T-cell (primary cell): ENCODE data around the gene TENM4. TPM values are rescaled to one million over a fixed set of nuclear protein-coding genes. Genes with fewer than 3 reads are reported as not detected.

Source experiments
- ATAC-seq, 4 experiments: fragments of 200-7000 bp in 3 of 4; fragments of 150-1000 bp in 1 of 4; cut with Tn5 transposase; replicated peaks in 1 of 4; 1 replicate in 3 of 4; 2 replicates in 1 of 4; pipeline ENCODE4 v1.10.0; 2021; ENCODE audit warnings: moderate library complexity in 3 of 4, mild to moderate bottlenecking in 2 of 4, moderate number of reproducible peaks in 1 of 4
- CTCF ChIA-PET, 2 donors: fragments of 300-600 bp; sonication (Branson Sonifier 250); formaldehyde crosslinking; loops; one replicate each; lab custom pipeline; 2022; ENCODE audit warnings: antibody characterized with exemption in 2 of 2; lab: Charles Lee
- POLR2A ChIA-PET, 2 donors: fragments of 300-600 bp; sonication (Branson Sonifier 250); formaldehyde crosslinking; loops; one replicate each; lab custom pipeline; 2022; ENCODE audit warnings: antibody characterized with exemption in 2 of 2; lab: Charles Lee
- DNase-seq, 35 experiments: peaks; one replicate each; pipeline versions ENCODE4 v3.0.0 to v3.0.0-alpha.2; 2013 to 2023
- H3K27ac ChIP-seq: one replicate; pipeline ENCODE4 v1.5.1; 2013; ENCODE audit warnings: low read length
- H3K27me3 ChIP-seq, 2 experiments: replicated peaks in 1 of 2; 1 replicate in 1 of 2; 2 replicates in 1 of 2; pipeline versions ENCODE4 v1.6.1 to v1.7.0; 2013; ENCODE audit warnings: low read length in 1 of 2, mixed read lengths in 1 of 2; ENCODE audit not compliant: control insufficient read depth in 2 of 2, insufficient read depth in 2 of 2; ENCODE audit errors: extremely low read depth in 1 of 2
- H3K36me3 ChIP-seq, 2 donors: 1 replicate in 1 of 2; 2 replicates in 1 of 2; pipeline versions ENCODE4 v1.6.1 to v1.7.0; 2013; ENCODE audit warnings: low read length in 1 of 2; ENCODE audit not compliant: control insufficient read depth in 2 of 2, insufficient read depth in 1 of 2; ENCODE audit errors: extremely low read depth in 1 of 2
- H3K4me1 ChIP-seq, 2 experiments: 1 replicate in 1 of 2; 2 replicates in 1 of 2; pipeline versions ENCODE4 v1.6.1 to v1.7.0; 2013; ENCODE audit warnings: low read length in 2 of 2, mixed read lengths in 1 of 2; ENCODE audit not compliant: insufficient read depth in 2 of 2, control insufficient read depth in 1 of 2; ENCODE audit errors: extremely low read depth in 1 of 2
- H3K4me3 ChIP-seq, 2 donors: 1 replicate in 1 of 2; 2 replicates in 1 of 2; pipeline versions ENCODE4 v1.5.1 to v1.7.0; 2013; ENCODE audit warnings: mild to moderate bottlenecking in 2 of 2, low read length in 1 of 2, moderate library complexity in 1 of 2; ENCODE audit not compliant: control insufficient read depth in 1 of 2; ENCODE audit errors: extremely low read depth in 1 of 2
- H3K9me3 ChIP-seq: 2 replicates; pipeline ENCODE4 v1.7.0; 2013
- H3K27ac Mint-ChIP-seq, 2 donors: one replicate each; pipeline ENCODE4 v1.8.0; 2020 to 2021; ENCODE audit warnings: mild to moderate bottlenecking in 2 of 2, mixed read lengths in 2 of 2
- H3K27me3 Mint-ChIP-seq, 2 donors: one replicate each; pipeline ENCODE4 v1.8.0; 2021 to 2022; ENCODE audit warnings: mixed read lengths in 2 of 2
- H3K36me3 Mint-ChIP-seq: one replicate; pipeline ENCODE4 v1.8.0; 2021; ENCODE audit warnings: mixed read lengths
- H3K4me1 Mint-ChIP-seq, 3 donors: one replicate each; pipeline ENCODE4 v1.8.0; 2020 to 2022; ENCODE audit warnings: mixed read lengths in 3 of 3, mild to moderate bottlenecking in 1 of 3
- H3K4me3 Mint-ChIP-seq, 3 donors: one replicate each; pipeline ENCODE4 v1.8.0; 2020 to 2022; ENCODE audit warnings: mild to moderate bottlenecking in 3 of 3, mixed read lengths in 3 of 3, moderate library complexity in 3 of 3
- H3K9me3 Mint-ChIP-seq, 3 donors: one replicate each; pipeline ENCODE4 v1.8.0; 2020 to 2022; ENCODE audit warnings: mixed read lengths in 3 of 3
- whole genome bisulfite sequencing: methylation state at CpG from one replicate; pipeline ENCODE4 v1.1.5; 2013; ENCODE audit warnings: missing lambda C conversion rate; ENCODE audit not compliant: insufficient coverage; 5-methylcytosine and 5-hydroxymethylcytosine counted together
- total RNA-seq, 35 experiments: library from RNA in 6 of 35; stranded (reverse) in 6 of 35; fragments of 120-200 nt in 1 of 35; gene quantifications; one replicate each; pipeline versions ENCODE4 v1.2.1 to v1.2.4 and lab custom pipeline; 2013 to 2026

Gene TENM4
- total RNA-seq, 5 donors from 2014 or later (not counting 1 experiment from before 2014, with no cell fraction given), result 0.03 to 0.35 (median 0.03) TPM; not detected in 2

DNA sequence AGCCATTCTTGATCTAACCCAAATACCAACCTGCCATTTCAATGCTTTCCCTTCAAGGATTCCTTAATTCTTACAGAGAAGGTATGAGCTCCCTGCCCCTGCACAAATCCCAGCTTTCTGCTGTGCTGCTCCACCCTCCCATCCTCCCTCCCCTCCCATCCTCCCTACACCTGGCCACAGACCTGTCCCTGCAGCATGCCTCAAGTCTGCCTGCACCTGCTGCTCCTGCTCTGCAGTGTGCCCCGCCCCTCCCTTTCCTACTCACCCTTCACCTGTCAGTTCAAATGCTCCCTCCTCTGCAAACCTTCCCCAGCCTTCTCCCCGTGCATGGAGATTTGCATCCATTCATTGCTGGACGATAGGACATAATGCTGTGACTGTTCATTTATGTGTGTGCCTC is 726.3 kb downstream of the TENM4 start:
- 44% methylated on average over 2 of the region's 3 CpGs for whole genome bisulfite sequencing
- no peaks in the 10 kb centered on the region for H3K36me3 Mint-ChIP-seq

DNA sequence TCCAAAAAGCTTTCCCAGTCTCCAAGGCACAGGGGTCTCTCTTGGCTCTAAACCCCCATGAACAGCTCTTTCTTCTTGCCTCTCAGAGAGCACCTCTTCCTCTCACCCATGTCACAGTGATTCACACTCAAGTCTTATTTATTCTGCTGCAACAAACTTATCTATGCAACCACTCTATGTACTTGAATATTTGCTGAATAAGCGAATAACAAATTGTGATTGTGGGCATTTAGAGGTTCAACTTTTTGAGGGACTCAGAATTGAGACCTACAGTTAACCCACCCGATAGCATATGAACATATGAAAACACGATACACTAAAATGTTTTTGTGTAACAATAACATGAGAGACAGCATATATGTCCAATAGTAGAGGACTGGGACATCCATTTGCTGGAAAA is 729.1 kb downstream of the TENM4 start:
- ChIA-PET CTCF (no interaction called here), POLR2A (no interaction called here)
- Mint-ChIP-seq H3K9me3 (no peaks in the 10 kb centered on the region), H3K27me3 (peaks cover 5 to 12% of the 10 kb centered on the region in 2 donors), H3K36me3 (no peaks in the 10 kb centered on the region), H3K27ac (no peak overlapping the region), H3K4me1 (no peaks in the 10 kb centered on the region), H3K4me3 (no peak overlapping the region)
- peaks cover 0 to 5% of the 10 kb centered on the region in 2 experiments for H3K27me3 ChIP-seq
- no peak overlapping the region for H3K4me3 ChIP-seq
- H3K27ac ChIP-seq, result no peak overlapping the region
- no peaks in the 10 kb centered on the region for H3K9me3 ChIP-seq
- ATAC-seq (no peak), DNase-seq (no peak)
- H3K4me1 ChIP-seq, result no peaks in the 10 kb centered on the region
- H3K36me3 ChIP-seq, result no peaks in the 10 kb centered on the region
- WGBS, result no CpG with 5 or more reads among the region's 3 CpGs

More for the DNA sequence above, 726.3 kb downstream of the TENM4 start:
- Histone ChIP-seq H3K27me3 (peaks cover 0 to 5% of the 10 kb centered on the region in 2 experiments), H3K36me3 (no peaks in the 10 kb centered on the region), H3K4me1 (no peaks in the 10 kb centered on the region), H3K9me3 (no peaks in the 10 kb centered on the region), H3K27ac (no peak overlapping the region), H3K4me3 (no peak overlapping the region)
- no peak overlapping the region for H3K27ac Mint-ChIP-seq
- H3K27me3 Mint-ChIP-seq, result peaks cover 8 to 16% of the 10 kb centered on the region in 2 donors
- ATAC-seq (no peak), DNase-seq (no peak)
- no peak overlapping the region for H3K4me3 Mint-ChIP-seq
- H3K4me1 Mint-ChIP-seq, result no peaks in the 10 kb centered on the region
- CTCF ChIA-PET, result no interaction called here
- POLR2A ChIA-PET, result no interaction called here
- no peaks in the 10 kb centered on the region for H3K9me3 Mint-ChIP-seq

DNA sequence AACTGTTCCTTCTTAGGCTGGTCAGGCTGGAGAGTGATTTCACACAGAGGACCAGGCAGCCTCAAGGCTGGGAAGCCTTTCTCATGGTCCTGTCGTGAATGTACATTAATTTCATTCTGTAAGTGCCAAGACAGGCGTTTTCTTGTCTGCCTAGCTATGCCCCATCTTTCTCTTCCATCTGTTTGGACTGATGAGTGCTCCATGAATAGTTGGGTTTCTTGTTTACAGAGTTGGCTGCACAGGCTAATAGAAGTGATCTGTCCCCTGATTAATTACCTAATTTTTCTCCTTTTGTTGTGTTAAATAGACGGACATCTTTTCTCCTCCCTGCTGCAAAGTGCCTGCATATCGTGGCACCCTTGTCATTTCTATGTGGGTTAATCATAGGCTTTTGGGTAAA is 730.4 kb downstream of the TENM4 start:
- 57% methylated on average over 1 of the region's 4 CpGs for WGBS
- Histone ChIP-seq H3K4me3 (no peak overlapping the region), H3K27ac (no peak overlapping the region), H3K36me3 (no peaks in the 10 kb centered on the region), H3K9me3 (no peaks in the 10 kb centered on the region), H3K4me1 (no peaks in the 10 kb centered on the region), H3K27me3 (peaks cover 0 to 2% of the 10 kb centered on the region in 2 experiments)
- Mint-ChIP-seq H3K4me1 (no peaks in the 10 kb centered on the region), H3K9me3 (no peaks in the 10 kb centered on the region), H3K36me3 (no peaks in the 10 kb centered on the region), H3K27ac (no peak overlapping the region), H3K27me3 (peaks cover 5 to 12% of the 10 kb centered on the region in 2 donors), H3K4me3 (no peak overlapping the region)
- POLR2A ChIA-PET, result no interaction called here
- ATAC-seq, result no peak
- CTCF ChIA-PET, result no interaction called here
- no peak for DNase-seq

DNA sequence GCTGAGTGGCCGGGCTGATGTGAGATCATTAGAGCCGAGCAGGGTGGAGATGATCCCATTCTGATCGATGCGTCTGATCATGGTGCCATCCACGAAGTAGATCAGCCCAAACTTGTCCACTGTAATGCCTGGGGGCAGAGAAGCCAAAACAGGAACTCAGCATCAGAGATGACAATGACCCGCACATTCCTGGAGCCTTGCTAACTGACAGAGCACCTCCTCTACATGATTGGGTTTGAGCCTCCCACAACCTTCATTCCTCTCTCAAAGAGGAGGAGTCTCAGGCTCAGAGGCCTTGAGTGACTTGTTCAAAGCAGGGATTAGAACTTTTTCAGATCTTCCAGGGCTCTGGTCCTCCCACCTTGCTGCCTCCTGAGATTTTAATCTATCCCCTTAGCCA is 732.4 kb downstream of the TENM4 start:
- no peaks in the 10 kb centered on the region for H3K36me3 Mint-ChIP-seq
- Histone ChIP-seq H3K4me1 (no peaks in the 10 kb centered on the region), H3K27ac (no peak overlapping the region), H3K9me3 (no peaks in the 10 kb centered on the region), H3K36me3 (no peaks in the 10 kb centered on the region), H3K27me3 (peaks cover 0 to 5% of the 10 kb centered on the region in 2 experiments), H3K4me3 (no peak overlapping the region)
- DNase-seq, result no peak
- H3K4me3 Mint-ChIP-seq, result no peak overlapping the region
- no peaks in the 10 kb centered on the region for H3K4me1 Mint-ChIP-seq
- POLR2A ChIA-PET, result interaction anchor here in 1 of 2 donors (0.6 kb wide), 1 partner anchor 61 kb away, joined by 3 read pairs; no protein-coding TSS in a partner anchor
- no peak for ATAC-seq
- no peak overlapping the region for H3K27ac Mint-ChIP-seq
- peaks cover 5% of the 10 kb centered on the region in 2 donors for H3K27me3 Mint-ChIP-seq
- 83% methylated on average over 6 of the region's 6 CpGs for WGBS
- CTCF ChIA-PET, result no interaction called here
- H3K9me3 Mint-ChIP-seq, result no peaks in the 10 kb centered on the region

DNA sequence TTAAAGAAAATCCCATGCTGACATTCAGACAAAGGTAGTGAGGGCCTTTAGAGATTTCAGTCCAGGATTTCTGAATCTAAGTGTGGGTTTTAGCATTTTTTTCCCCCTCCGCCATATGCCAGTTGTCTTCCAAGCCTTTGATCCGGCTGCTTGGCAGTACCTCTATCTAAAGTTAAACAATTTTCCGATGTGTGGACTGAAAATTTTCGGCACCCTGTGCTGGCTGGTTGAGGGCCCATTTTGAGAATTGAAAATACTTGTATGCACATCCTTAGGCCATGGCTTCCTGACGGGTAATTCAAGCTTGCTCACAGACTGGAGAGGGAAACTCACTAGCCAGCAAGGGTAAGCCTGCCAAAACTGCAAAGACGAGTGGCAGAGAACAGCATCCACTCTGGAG is 734.3 kb downstream of the TENM4 start:
- Histone ChIP-seq H3K27ac (no peak overlapping the region), H3K36me3 (no peaks in the 10 kb centered on the region), H3K9me3 (no peaks in the 10 kb centered on the region), H3K4me3 (no peak overlapping the region), H3K27me3 (peaks cover 0 to 5% of the 10 kb centered on the region in 2 experiments), H3K4me1 (no peaks in the 10 kb centered on the region)
- POLR2A ChIA-PET, result no interaction called here
- H3K27me3 Mint-ChIP-seq, result peaks cover 3 to 4% of the 10 kb centered on the region in 2 donors
- CTCF ChIA-PET, result no interaction called here
- no peak overlapping the region for H3K27ac Mint-ChIP-seq
- no peak for DNase-seq
- no peaks in the 10 kb centered on the region for H3K4me1 Mint-ChIP-seq
- WGBS, result 71% methylated on average over 4 of the region's 6 CpGs
- no peaks in the 10 kb centered on the region for H3K36me3 Mint-ChIP-seq
- H3K4me3 Mint-ChIP-seq, result no peak overlapping the region
- ATAC-seq, result no peak
- H3K9me3 Mint-ChIP-seq, result no peaks in the 10 kb centered on the region

DNA sequence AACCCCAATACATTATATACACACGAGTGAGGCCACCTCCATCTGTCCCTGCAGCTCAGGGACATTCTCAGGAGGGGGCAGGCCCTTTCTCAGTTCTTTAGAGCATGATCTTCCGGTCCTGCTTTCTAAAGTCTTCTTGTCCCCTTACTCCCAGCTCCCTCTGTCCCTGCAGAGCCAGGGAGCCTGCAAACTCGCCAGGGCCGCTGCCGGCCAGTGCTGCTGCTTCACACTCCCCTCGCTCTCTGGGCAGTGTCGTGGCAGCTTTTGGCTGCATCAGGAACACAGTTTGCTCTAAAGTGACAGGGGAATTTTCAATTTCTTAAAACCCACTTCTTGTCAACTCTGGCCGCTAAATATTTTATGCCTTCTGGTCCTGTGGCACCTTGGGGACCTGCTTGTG is 736.0 kb downstream of the TENM4 start:
- peaks cover 0 to 4% of the 10 kb centered on the region in 2 experiments for H3K27me3 ChIP-seq
- DNase-seq, result no peak
- Mint-ChIP-seq H3K9me3 (no peaks in the 10 kb centered on the region), H3K27me3 (peaks cover 3 to 6% of the 10 kb centered on the region in 2 donors), H3K4me3 (no peak overlapping the region), H3K36me3 (no peaks in the 10 kb centered on the region), H3K4me1 (no peaks in the 10 kb centered on the region), H3K27ac (no peak overlapping the region)
- ATAC-seq, result no peak
- no peaks in the 10 kb centered on the region for H3K9me3 ChIP-seq
- no peak overlapping the region for H3K27ac ChIP-seq
- H3K4me1 ChIP-seq, result no peaks in the 10 kb centered on the region
- CTCF ChIA-PET, result no interaction called here
- no peak overlapping the region for H3K4me3 ChIP-seq
- no peaks in the 10 kb centered on the region for H3K36me3 ChIP-seq
- WGBS, result 56% methylated on average over 2 of the region's 8 CpGs
- POLR2A ChIA-PET, result no interaction called here

DNA sequence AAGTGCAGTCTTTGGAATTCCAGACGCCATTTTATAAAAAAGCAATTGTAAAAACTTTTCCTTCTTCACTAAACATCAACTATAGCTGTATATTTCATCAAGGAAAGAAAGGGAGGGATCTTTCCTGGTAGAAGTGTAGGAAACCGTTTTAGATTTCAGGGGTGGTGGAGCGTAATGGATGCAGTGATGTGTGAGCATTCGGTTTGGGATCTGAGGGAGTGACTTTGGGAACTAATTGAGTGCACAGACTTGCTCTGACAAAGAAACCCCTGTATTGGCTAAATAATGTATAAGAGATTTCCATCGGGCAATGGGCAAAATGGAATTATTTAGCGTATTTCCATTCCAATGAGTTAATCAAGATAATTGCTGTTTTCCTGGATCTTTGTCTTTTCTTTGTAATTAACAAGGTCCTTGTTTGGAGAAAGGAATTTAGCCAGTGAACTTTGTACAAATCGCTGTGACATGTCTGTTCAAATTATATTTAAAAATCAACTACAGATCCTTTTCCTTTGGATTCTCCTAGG is 741.2 kb downstream of the TENM4 start:
- H3K4me3 ChIP-seq, result no peak overlapping the region
- peaks cover 17 to 33% of the 10 kb centered on the region in 2 donors for H3K27me3 Mint-ChIP-seq
- H3K9me3 Mint-ChIP-seq, result no peaks in the 10 kb centered on the region
- H3K4me1 ChIP-seq, result no peaks in the 10 kb centered on the region
- no peak overlapping the region for H3K4me3 Mint-ChIP-seq
- 59% methylated on average over 3 of the region's 7 CpGs for WGBS
- CTCF ChIA-PET, result no interaction called here
- no peak for DNase-seq
- H3K36me3 Mint-ChIP-seq, result no peaks in the 10 kb centered on the region
- H3K9me3 ChIP-seq, result no peaks in the 10 kb centered on the region
- peaks cover 0 to 6% of the 10 kb centered on the region in 2 experiments for H3K27me3 ChIP-seq
- POLR2A ChIA-PET, result no interaction called here
- H3K27ac Mint-ChIP-seq, result no peak overlapping the region
- no peak overlapping the region for H3K27ac ChIP-seq
- ATAC-seq, result no peak
- H3K36me3 ChIP-seq, result no peaks in the 10 kb centered on the region
- H3K4me1 Mint-ChIP-seq, result no peaks in the 10 kb centered on the region
